K562 (cell line): ENCODE measurements around the gene OMP. TPM values are rescaled to one million over a fixed set of nuclear protein-coding genes. Genes with fewer than 3 reads are reported as not detected.

Experiments used
- ATAC-seq: fragments of 200-7000 bp; cut with Tn5 transposase; 3 replicates; pipeline ENCODE4 v1.9.1; 2020; ENCODE audit warnings: moderate library complexity
- BruUV-seq: library from RNA; stranded (reverse); fragments of 400-500 nt; replicated peaks from 2 replicates; lab custom pipeline; 2021; lab: Mats Ljungman, UMichigan
- CTCF ChIA-PET: fragments of 300-600 bp; formaldehyde crosslinking; extraction: SDS; loops from one replicate; lab custom pipeline; 2021; ENCODE audit warnings: low intra/inter-chr PET ratio; lab: Yijun Ruan, JAX
- POLR2A ChIA-PET: fragments of 300-600, 350-650 bp; sonication (Branson Sonifier 250); formaldehyde crosslinking; extraction: SDS; loops from one replicate; lab custom pipeline; 2021; ENCODE audit warnings: antibody characterized with exemption, inconsistent platforms; lab: Yijun Ruan, JAX
- DNase-seq, 4 experiments: peaks; one replicate each; pipeline versions ENCODE4 v3.0.0 to v3.0.0-alpha.2; 2011 to 2018; ENCODE audit warnings: low spot score in 3 of 4, mixed read lengths in 3 of 4; ENCODE audit errors: extremely low read depth in 1 of 4
- FAIRE-seq: peaks from 2 replicates; lab custom pipeline; 2011; peaks lifted over from hg19 to GRCh38; lab: Jason Lieb, UNC
- H2AFZ ChIP-seq: 2 replicates; pipeline ENCODE4 v1.6.0; 2011; ENCODE audit warnings: low read depth, low read length, control low read depth, inconsistent platforms
- H3K27ac ChIP-seq: fragments of 200-600 bp; 3 replicates; pipeline ENCODE4 v1.8.0; 2011; ENCODE audit warnings: low read depth, mild to moderate bottlenecking, control low read depth, inconsistent platforms, low read length, moderate library complexity, mixed read lengths; ENCODE audit errors: extremely low read depth
- H3K27me3 ChIP-seq, 2 experiments: fragments of 300-600 bp in 1 of 2; 2 replicates in 1 of 2; 3 replicates in 1 of 2; pipeline versions ENCODE4 v1.6.0 to v1.8.0; 2011; ENCODE audit warnings: inconsistent platforms in 2 of 2, low read length in 2 of 2, mild to moderate bottlenecking in 1 of 2, mixed read lengths in 1 of 2, moderate library complexity in 1 of 2; ENCODE audit not compliant: control insufficient read depth in 2 of 2, insufficient read depth in 2 of 2
- H3K36me3 ChIP-seq: fragments of 300-600 bp; 3 replicates; pipeline ENCODE4 v1.8.0; 2011; ENCODE audit warnings: mild to moderate bottlenecking, low read length, inconsistent platforms; ENCODE audit not compliant: control insufficient read depth, insufficient read depth
- H3K4me1 ChIP-seq, 2 experiments: fragments of 200-600 bp in 1 of 2; replicated peaks in 1 of 2; 2 replicates in 1 of 2; 3 replicates in 1 of 2; pipeline versions ENCODE4 v1.5.1 to v1.8.0; 2011; ENCODE audit warnings: inconsistent platforms in 2 of 2, low read length in 2 of 2, mild to moderate bottlenecking in 1 of 2, mixed read lengths in 1 of 2, moderate library complexity in 1 of 2; ENCODE audit not compliant: control insufficient read depth in 2 of 2, insufficient read depth in 2 of 2
- H3K4me2 ChIP-seq: 2 replicates; pipeline ENCODE4 v1.6.1; 2011; ENCODE audit warnings: low read length, control low read depth, inconsistent platforms, mixed read lengths; ENCODE audit not compliant: insufficient read depth
- H3K4me3 ChIP-seq: fragments of 200-600 bp; sonication (generic), shearing (Covaris generic); 2 replicates; pipeline ENCODE4 v1.5.1; 2016; ENCODE audit warnings: control low read depth, inconsistent platforms
- H3K79me2 ChIP-seq: fragments of 200-600 bp; 3 replicates; pipeline ENCODE4 v1.8.0; 2011; ENCODE audit warnings: low read length, inconsistent platforms; ENCODE audit not compliant: control insufficient read depth, insufficient read depth
- H3K9ac ChIP-seq, 2 experiments: 2 replicates each; pipeline versions ENCODE4 v1.6.0 to v1.6.1; 2011; ENCODE audit warnings: low read depth in 2 of 2, low read length in 2 of 2, control low read depth in 1 of 2, inconsistent platforms in 1 of 2, mild to moderate bottlenecking in 1 of 2, mixed read lengths in 1 of 2; ENCODE audit not compliant: insufficient read depth in 1 of 2
- H3K9me1 ChIP-seq: one replicate; pipeline ENCODE4 v1.6.0; 2011; ENCODE audit warnings: inconsistent platforms, mild to moderate bottlenecking, low read length, moderate library complexity; ENCODE audit not compliant: control insufficient read depth, insufficient read depth
- H3K9me3 ChIP-seq: replicated peaks from 2 replicates; pipeline ENCODE4 v1.5.1; 2011; ENCODE audit warnings: low read depth, low read length, inconsistent platforms; ENCODE audit not compliant: control insufficient read depth, insufficient read depth
- H4K20me1 ChIP-seq: replicated peaks from 2 replicates; pipeline ENCODE4 v1.6.1; 2011; ENCODE audit warnings: low read length, inconsistent platforms, mixed read lengths; ENCODE audit not compliant: control insufficient read depth, insufficient read depth
- ZNF253 ChIP-seq: fragments of 250-450 bp; sonication (Bioruptor Pico); conservative IDR thresholded peaks from 2 replicates; pipeline ENCODE4 v1.6.1; 2021; ENCODE audit warnings: mild to moderate bottlenecking
- WGBS: fragments of 100-300 bp; shearing (Covaris generic); methylation state at CpG from one replicate; pipeline ENCODE4 v1.1.6; 2016; ENCODE audit warnings: low coverage, mixed read lengths; ENCODE audit not compliant: insufficient coverage; ENCODE audit errors: missing lambda C conversion rate; 5-methylcytosine and 5-hydroxymethylcytosine counted together
- in situ Hi-C: fragments of 300-500 bp; cut with MboI; formaldehyde crosslinking; loops from 4 replicates; pipeline ENCODE4 v1.15.0; 2018; ENCODE audit warnings: inconsistent platforms, mixed read lengths
- intact Hi-C: fragments of 100-400 bp; cut with micrococcal nuclease; formaldehyde crosslinking; loops from 2 replicates; pipeline ENCODE4 v1.14.2; 2022
- polyA plus RNA-seq, 8 experiments: library from polyadenylated mRNA; depleted of rRNA in 4 of 8; stranded (reverse) in 5 of 8; unstranded in 3 of 8; fragments of >200 nt; fragmentation: Nextera tagmentation in 2 of 8; fragmentation: Illumina TruSeq in 1 of 8; extraction: Ambion mirVana in 2 of 8; extraction: Trizol in 1 of 8; gene quantifications; 2 replicates each; pipeline versions ENCODE4 v1.2.1 to v1.2.3, GENCODE V29; 2011 to 2014; ENCODE audit warnings: inconsistent platforms in 1 of 8, missing spikeins in 1 of 8
- total RNA-seq, 7 experiments: library from RNA; depleted of rRNA in 6 of 7; stranded (reverse); fragments of >200 nt in 6 of 7; fragmentation: Illumina TruSeq in 2 of 7; extraction: Trizol in 2 of 7; gene quantifications; 2 replicates each; pipeline versions ENCODE4 v1.2.1 to v1.2.3, GENCODE V29; 2011 to 2021; ENCODE audit warnings: low replicate concordance in 1 of 7
- TF ChIP-seq, protein P1 (sequence below): sonication (generic); formaldehyde crosslinking; IDR thresholded peaks from 2 replicates; pipeline ENCODE4 v1.8.0; 2022; ENCODE audit warnings: missing genetic modification reagents, mild to moderate bottlenecking, borderline replicate concordance
- TF ChIP-seq, protein P2 (sequence below): IDR thresholded peaks from 2 replicates; pipeline ENCODE4 v1.6.1; 2011; ENCODE audit warnings: borderline replicate concordance, low read depth, mild to moderate bottlenecking, moderate library complexity, low read length; ENCODE audit not compliant: insufficient read depth, poor library complexity, severe bottlenecking
- TF ChIP-seq, protein P3 (sequence below): fragments of 200-600 bp; sonication (generic); IDR thresholded peaks from one replicate; pipeline ENCODE4 v1.6.1; 2012; ENCODE audit warnings: mild to moderate bottlenecking, low read depth, low read length, inconsistent platforms

The OMP gene
- total and polyA plus RNA-seq, 9 of the 15 experiments (the other 6 are each of a cell fraction or from before 2014, with no cell fraction given) = not detected

DNA sequence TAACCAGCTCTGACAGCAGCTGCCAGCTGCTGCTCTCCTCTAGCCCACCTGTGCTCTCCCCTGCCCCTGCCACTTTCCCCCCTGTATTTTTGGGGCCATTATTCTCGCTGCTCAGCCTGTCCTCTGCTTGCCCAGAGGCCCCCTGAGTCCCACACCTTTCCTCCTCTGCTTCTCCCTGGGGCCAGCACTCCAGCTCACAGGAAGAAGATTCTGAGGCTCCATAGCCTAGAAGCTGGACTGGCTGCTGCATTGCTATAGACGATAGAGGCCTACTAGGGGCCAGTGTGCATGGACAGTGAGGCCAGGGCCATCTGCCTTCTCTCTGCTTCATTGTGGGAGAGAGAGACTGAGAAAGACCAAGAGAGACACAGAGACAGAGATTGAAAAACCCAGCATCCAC, 679 bp downstream of the OMP start:
- intact Hi-C loops (no loop called here), in situ Hi-C loops (loop anchor here (5.0 to 10.0 kb wide), 2 partner anchors 186 to 379 kb away; no protein-coding TSS in a partner anchor)
- 0% methylated on average over 2 of the region's 2 CpGs for WGBS
- POLR2A ChIA-PET = no interaction called here
- no peak for DNase-seq
- FAIRE-seq = no peak
- Histone ChIP-seq H3K79me2 (no peaks in the 10 kb centered on the region), H3K9me1 (peaks cover 7% of the 10 kb centered on the region), H3K4me2 (no peak overlapping the region), H3K27ac (no peak overlapping the region), H3K9me3 (no peaks in the 10 kb centered on the region), H4K20me1 (peaks cover 18% of the 10 kb centered on the region; the same call in 1 of the 2 replicates), H3K9ac (no peak overlapping the region), H3K27me3 (peaks cover 16 to 79% of the 10 kb centered on the region in 2 experiments; a peak in 4 of 5 replicates), H2AFZ (no peak overlapping the region), H3K36me3 (no peaks in the 10 kb centered on the region), H3K4me3 (no peak overlapping the region), H3K4me1 (peaks cover 0 to 15% of the 10 kb centered on the region in 2 experiments; a peak in 1 of 5 replicates)
- no TSS peak for BruUV-seq
- no peak for ATAC-seq
- CTCF ChIA-PET = no interaction called here
- TF ChIP-seq, protein P1, sequence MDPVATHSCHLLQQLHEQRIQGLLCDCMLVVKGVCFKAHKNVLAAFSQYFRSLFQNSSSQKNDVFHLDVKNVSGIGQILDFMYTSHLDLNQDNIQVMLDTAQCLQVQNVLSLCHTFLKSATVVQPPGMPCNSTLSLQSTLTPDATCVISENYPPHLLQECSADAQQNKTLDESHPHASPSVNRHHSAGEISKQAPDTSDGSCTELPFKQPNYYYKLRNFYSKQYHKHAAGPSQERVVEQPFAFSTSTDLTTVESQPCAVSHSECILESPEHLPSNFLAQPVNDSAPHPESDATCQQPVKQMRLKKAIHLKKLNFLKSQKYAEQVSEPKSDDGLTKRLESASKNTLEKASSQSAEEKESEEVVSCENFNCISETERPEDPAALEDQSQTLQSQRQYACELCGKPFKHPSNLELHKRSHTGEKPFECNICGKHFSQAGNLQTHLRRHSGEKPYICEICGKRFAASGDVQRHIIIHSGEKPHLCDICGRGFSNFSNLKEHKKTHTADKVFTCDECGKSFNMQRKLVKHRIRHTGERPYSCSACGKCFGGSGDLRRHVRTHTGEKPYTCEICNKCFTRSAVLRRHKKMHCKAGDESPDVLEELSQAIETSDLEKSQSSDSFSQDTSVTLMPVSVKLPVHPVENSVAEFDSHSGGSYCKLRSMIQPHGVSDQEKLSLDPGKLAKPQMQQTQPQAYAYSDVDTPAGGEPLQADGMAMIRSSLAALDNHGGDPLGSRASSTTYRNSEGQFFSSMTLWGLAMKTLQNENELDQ (CRISPR knock-in tag) = no peak
- TF ChIP-seq, protein P2, sequence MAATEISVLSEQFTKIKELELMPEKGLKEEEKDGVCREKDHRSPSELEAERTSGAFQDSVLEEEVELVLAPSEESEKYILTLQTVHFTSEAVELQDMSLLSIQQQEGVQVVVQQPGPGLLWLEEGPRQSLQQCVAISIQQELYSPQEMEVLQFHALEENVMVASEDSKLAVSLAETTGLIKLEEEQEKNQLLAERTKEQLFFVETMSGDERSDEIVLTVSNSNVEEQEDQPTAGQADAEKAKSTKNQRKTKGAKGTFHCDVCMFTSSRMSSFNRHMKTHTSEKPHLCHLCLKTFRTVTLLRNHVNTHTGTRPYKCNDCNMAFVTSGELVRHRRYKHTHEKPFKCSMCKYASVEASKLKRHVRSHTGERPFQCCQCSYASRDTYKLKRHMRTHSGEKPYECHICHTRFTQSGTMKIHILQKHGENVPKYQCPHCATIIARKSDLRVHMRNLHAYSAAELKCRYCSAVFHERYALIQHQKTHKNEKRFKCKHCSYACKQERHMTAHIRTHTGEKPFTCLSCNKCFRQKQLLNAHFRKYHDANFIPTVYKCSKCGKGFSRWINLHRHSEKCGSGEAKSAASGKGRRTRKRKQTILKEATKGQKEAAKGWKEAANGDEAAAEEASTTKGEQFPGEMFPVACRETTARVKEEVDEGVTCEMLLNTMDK = no peak
- TF ChIP-seq, protein P3, sequence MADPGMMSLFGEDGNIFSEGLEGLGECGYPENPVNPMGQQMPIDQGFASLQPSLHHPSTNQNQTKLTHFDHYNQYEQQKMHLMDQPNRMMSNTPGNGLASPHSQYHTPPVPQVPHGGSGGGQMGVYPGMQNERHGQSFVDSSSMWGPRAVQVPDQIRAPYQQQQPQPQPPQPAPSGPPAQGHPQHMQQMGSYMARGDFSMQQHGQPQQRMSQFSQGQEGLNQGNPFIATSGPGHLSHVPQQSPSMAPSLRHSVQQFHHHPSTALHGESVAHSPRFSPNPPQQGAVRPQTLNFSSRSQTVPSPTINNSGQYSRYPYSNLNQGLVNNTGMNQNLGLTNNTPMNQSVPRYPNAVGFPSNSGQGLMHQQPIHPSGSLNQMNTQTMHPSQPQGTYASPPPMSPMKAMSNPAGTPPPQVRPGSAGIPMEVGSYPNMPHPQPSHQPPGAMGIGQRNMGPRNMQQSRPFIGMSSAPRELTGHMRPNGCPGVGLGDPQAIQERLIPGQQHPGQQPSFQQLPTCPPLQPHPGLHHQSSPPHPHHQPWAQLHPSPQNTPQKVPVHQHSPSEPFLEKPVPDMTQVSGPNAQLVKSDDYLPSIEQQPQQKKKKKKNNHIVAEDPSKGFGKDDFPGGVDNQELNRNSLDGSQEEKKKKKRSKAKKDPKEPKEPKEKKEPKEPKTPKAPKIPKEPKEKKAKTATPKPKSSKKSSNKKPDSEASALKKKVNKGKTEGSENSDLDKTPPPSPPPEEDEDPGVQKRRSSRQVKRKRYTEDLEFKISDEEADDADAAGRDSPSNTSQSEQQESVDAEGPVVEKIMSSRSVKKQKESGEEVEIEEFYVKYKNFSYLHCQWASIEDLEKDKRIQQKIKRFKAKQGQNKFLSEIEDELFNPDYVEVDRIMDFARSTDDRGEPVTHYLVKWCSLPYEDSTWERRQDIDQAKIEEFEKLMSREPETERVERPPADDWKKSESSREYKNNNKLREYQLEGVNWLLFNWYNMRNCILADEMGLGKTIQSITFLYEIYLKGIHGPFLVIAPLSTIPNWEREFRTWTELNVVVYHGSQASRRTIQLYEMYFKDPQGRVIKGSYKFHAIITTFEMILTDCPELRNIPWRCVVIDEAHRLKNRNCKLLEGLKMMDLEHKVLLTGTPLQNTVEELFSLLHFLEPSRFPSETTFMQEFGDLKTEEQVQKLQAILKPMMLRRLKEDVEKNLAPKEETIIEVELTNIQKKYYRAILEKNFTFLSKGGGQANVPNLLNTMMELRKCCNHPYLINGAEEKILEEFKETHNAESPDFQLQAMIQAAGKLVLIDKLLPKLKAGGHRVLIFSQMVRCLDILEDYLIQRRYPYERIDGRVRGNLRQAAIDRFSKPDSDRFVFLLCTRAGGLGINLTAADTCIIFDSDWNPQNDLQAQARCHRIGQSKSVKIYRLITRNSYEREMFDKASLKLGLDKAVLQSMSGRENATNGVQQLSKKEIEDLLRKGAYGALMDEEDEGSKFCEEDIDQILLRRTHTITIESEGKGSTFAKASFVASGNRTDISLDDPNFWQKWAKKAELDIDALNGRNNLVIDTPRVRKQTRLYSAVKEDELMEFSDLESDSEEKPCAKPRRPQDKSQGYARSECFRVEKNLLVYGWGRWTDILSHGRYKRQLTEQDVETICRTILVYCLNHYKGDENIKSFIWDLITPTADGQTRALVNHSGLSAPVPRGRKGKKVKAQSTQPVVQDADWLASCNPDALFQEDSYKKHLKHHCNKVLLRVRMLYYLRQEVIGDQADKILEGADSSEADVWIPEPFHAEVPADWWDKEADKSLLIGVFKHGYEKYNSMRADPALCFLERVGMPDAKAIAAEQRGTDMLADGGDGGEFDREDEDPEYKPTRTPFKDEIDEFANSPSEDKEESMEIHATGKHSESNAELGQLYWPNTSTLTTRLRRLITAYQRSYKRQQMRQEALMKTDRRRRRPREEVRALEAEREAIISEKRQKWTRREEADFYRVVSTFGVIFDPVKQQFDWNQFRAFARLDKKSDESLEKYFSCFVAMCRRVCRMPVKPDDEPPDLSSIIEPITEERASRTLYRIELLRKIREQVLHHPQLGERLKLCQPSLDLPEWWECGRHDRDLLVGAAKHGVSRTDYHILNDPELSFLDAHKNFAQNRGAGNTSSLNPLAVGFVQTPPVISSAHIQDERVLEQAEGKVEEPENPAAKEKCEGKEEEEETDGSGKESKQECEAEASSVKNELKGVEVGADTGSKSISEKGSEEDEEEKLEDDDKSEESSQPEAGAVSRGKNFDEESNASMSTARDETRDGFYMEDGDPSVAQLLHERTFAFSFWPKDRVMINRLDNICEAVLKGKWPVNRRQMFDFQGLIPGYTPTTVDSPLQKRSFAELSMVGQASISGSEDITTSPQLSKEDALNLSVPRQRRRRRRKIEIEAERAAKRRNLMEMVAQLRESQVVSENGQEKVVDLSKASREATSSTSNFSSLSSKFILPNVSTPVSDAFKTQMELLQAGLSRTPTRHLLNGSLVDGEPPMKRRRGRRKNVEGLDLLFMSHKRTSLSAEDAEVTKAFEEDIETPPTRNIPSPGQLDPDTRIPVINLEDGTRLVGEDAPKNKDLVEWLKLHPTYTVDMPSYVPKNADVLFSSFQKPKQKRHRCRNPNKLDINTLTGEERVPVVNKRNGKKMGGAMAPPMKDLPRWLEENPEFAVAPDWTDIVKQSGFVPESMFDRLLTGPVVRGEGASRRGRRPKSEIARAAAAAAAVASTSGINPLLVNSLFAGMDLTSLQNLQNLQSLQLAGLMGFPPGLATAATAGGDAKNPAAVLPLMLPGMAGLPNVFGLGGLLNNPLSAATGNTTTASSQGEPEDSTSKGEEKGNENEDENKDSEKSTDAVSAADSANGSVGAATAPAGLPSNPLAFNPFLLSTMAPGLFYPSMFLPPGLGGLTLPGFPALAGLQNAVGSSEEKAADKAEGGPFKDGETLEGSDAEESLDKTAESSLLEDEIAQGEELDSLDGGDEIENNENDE = no peak
- no peak for TF ChIP-seq ZNF253 (CRISPR knock-in tag)
